ENCODE measurements around the gene SMC6. TPM values are rescaled to one million over a fixed set of nuclear protein-coding genes. Genes with fewer than 3 reads are reported as not detected.

SMC6 gene
- total and polyA plus RNA-seq, 10 of the 15 experiments (the other 5 are each of a cell fraction or from before 2014, with no cell fraction given), result 12.8 to 63.8 (median 38.8) TPM

- TF ChIP-seq SKIL (IDR thresholded peaks at IDR 0.05; ENCODE audit: low read depth, poor library complexity, severe bottlenecking) (no peak), ZBED1 (IDR thresholded peaks at IDR 0.05; ENCODE audit: borderline replicate concordance) (no peak), ZNF592 (IDR thresholded peaks at IDR 0.05) (no peak), PAX8 (IDR thresholded peaks at IDR 0.05) (no peak), CREM (IDR thresholded peaks at IDR 0.05; ENCODE audit: low read depth) (no peak), MEF2A (IDR thresholded peaks at IDR 0.05; ENCODE audit: insufficient read depth, low read depth, low read length) (0 out of 2 replicates have a peak, but pooled peaks have one; percentile 12), ESRRA (IDR thresholded peaks at IDR 0.05; ENCODE audit: low read length) (no peak), CHD1 (IDR thresholded peaks at IDR 0.05; ENCODE audit: low read depth, low read length) (no peak), TCF7 (IDR thresholded peaks at IDR 0.05; ENCODE audit: borderline replicate concordance) (no peak), BHLHE40 (IDR thresholded peaks at IDR 0.05; ENCODE audit: borderline replicate concordance in 1 of 2, low read depth in 2 of 2, low read length in 1 of 2) (0 out of 4 replicates have a peak, but pooled peaks of 1 of the 2 experiments have one; percentile 29), IKZF1 (conservative IDR thresholded peaks at IDR 0.05) (peak; percentile 26; the same call in 1 of the 2 replicates), CEBPZ (IDR thresholded peaks at IDR 0.05; ENCODE audit: low read depth, low read length) (no peak), HCFC1 (IDR thresholded peaks at IDR 0.05; ENCODE audit: low read length) (no peak), NFYB (IDR thresholded peaks at IDR 0.05; ENCODE audit: insufficient read depth, low read depth, low read length) (no peak), ELK1 (IDR thresholded peaks at IDR 0.05; ENCODE audit: low read depth, low read length) (no peak; the same call in 1 of the 2 replicates), CBX5 (IDR thresholded peaks at IDR 0.05; ENCODE audit: low read depth) (0 out of 2 replicates have a peak, but pooled peaks have one; percentile 49), TCF12 (IDR thresholded peaks at IDR 0.05; ENCODE audit: low read depth, low read length) (peak; percentile 84; the same call in 1 of the 2 replicates), FOXK2 (IDR thresholded peaks at IDR 0.05) (no peak), JUNB (IDR thresholded peaks at IDR 0.05) (peak; percentile 65), SIN3A (IDR thresholded peaks at IDR 0.05; ENCODE audit: low read depth, low read length) (no peak), SRF (IDR thresholded peaks at IDR 0.05; ENCODE audit: low read depth in 2 of 2, low read length in 2 of 2) (no peak)
Observed at GRCh38 chr2:17646081-17646554, 107.5 kb downstream of the SMC6 start (continued).
